Activated naive CD4-positive, alpha-beta T cell treated with anti-CD3 and anti-CD28 coated beads, Interleukin-2, amount 50 U/mL, for 24 hours (primary cell): ENCODE measurements around the gene JAKMIP2.
A peak's percentile ranks its signal among the peaks of the same experiment; 100 is the strongest.
"Not testable (repeated sequence)": the region's sequence is repeated elsewhere in the genome, so short reads cannot be mapped to it uniquely, and the experiment has no call there.

Experiments
- H3K27ac Mint-ChIP-seq: one replicate; pipeline ENCODE4 v1.8.0; 2021; ENCODE audit warnings: mild to moderate bottlenecking, mixed read lengths
- H3K27me3 Mint-ChIP-seq: one replicate; pipeline ENCODE4 v1.8.0; 2021; ENCODE audit warnings: mixed read lengths
- H3K36me3 Mint-ChIP-seq: one replicate; pipeline ENCODE4 v1.8.0; 2021; ENCODE audit warnings: mixed read lengths
- H3K4me1 Mint-ChIP-seq: one replicate; pipeline ENCODE4 v1.8.0; 2021; ENCODE audit warnings: mixed read lengths
- H3K4me3 Mint-ChIP-seq: one replicate; pipeline ENCODE4 v1.8.0; 2021; ENCODE audit warnings: mild to moderate bottlenecking, mixed read lengths
- H3K9me3 Mint-ChIP-seq: one replicate; pipeline ENCODE4 v1.8.0; 2021; ENCODE audit warnings: mixed read lengths

Gene JAKMIP2

DNA sequence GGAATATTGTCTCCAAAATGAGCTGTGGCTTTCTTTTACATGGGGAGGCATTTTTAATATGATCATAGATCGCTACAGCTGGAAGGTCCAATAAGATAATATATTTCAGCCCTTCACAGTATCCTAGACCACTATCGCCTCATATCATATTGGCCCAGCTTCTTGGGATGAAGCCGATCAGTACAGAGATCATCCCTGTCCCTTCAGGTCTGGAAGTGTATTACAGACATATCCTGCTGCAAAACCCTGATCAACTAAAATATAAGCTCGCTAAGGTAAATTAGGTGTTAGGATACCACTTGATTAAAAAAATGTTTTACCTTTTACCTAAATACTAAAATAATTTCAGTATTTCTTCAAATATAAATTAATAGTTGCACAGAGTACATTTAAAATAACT is 41.7 kb downstream of the JAKMIP2 start:
- Mint-ChIP-seq H3K27me3 (no peaks in the 10 kb centered on the region), H3K4me3 (no peak overlapping the region), H3K27ac (no peak overlapping the region), H3K36me3 (no peaks in the 10 kb centered on the region), H3K4me1 (no peaks in the 10 kb centered on the region), H3K9me3 (no peaks in the 10 kb centered on the region)

DNA sequence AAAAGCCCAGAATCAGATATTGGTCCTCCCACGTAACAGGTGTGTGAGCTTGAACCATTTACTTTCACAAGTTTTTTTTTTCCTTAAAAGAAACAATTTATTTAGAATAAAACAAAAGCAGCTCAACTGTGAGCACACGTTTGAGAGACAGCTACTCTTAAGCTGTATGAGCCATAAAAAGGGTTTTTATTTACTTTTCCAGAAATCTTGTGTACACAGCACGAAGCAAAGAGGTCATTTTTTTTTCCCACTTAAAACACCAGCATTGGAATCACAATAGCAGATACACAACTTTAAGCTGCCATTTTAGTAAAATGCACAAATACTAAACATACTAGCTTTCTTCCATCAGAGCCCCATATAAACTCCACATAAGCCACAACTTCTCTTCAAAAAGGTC is 44.6 kb downstream of the JAKMIP2 start:
- Mint-ChIP-seq H3K4me3 (no peak overlapping the region), H3K27ac (no peak overlapping the region), H3K9me3 (no peaks in the 10 kb centered on the region), H3K4me1 (no peaks in the 10 kb centered on the region), H3K36me3 (no peaks in the 10 kb centered on the region), H3K27me3 (no peaks in the 10 kb centered on the region)

DNA sequence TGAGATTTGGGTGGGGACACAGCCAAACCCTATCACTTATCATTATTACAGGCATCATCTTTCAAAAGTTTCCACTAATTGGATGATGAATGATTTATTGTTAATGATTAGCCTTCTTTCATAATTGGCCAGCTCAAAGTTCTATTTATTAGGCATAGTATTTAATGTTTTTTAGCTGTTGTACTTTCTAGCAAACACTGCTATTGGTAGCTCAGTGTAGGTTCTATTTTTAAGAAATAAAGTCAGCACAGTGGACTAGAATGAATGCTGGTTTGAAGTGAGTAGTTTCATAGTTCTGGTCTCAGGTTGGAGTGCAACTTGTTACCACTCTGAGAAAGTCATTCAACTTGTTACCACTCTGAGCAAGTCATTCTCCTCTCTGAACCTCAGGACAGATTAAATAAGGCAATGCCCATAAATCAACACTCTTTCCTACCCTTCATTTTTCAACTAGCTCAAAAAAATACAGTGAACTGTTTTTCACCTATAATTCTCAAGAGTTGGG is 46.9 kb downstream of the JAKMIP2 start:
- no peak overlapping the region for H3K4me3 Mint-ChIP-seq
- H3K27ac Mint-ChIP-seq: no peak overlapping the region
- H3K9me3 Mint-ChIP-seq: no peaks in the 10 kb centered on the region
- no peaks in the 10 kb centered on the region for H3K27me3 Mint-ChIP-seq
- H3K36me3 Mint-ChIP-seq: no peaks in the 10 kb centered on the region
- no peaks in the 10 kb centered on the region for H3K4me1 Mint-ChIP-seq

DNA sequence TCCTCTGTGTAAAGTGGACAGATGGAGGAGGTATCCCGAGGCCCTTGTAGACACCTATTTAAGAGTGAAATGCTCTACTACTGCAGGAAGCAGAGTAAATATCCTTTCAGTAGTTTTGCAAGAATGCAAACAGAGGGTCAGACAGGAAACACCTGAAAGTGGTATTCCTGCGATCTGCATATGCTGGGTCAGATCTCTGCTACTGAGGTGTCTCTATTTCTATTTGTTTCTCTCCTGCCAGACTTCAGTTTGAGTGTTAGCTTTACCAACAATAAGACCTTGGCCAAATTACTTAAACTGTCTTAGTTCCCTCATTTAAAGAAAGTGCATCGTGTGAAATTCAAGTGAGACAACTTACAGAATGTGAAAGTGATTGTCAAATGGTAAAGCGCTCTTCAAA is 47.6 kb downstream of the JAKMIP2 start:
- no peaks in the 10 kb centered on the region for H3K9me3 Mint-ChIP-seq

DNA sequence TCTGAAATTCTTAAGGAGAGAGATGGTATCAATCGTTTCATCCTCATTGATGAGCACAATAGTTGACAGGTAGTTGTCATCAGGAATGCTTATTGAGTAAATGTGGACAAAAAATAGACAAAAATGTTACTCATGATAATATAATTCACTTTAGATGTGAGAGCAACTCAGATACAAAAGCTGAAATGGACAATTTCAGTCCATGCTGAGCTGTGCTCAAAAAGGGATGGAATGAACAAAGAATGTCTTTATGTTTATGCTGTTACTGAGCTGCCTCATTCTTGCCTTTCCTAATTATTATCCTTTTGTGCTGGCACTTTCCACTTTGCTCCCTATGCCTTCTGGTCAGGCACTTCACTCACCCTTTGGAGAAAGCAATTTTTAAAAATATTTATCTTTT is 49.5 kb downstream of the JAKMIP2 start:
- Mint-ChIP-seq H3K36me3 (no peaks in the 10 kb centered on the region), H3K9me3 (no peaks in the 10 kb centered on the region), H3K4me3 (no peak overlapping the region), H3K27ac (no peak overlapping the region), H3K27me3 (no peaks in the 10 kb centered on the region), H3K4me1 (no peaks in the 10 kb centered on the region)

More for the DNA sequence above, 47.6 kb downstream of the JAKMIP2 start:
- no peaks in the 10 kb centered on the region for H3K27me3 Mint-ChIP-seq
- no peak overlapping the region for H3K27ac Mint-ChIP-seq
- H3K36me3 Mint-ChIP-seq: no peaks in the 10 kb centered on the region
- no peaks in the 10 kb centered on the region for H3K4me1 Mint-ChIP-seq
- H3K4me3 Mint-ChIP-seq: no peak overlapping the region

DNA sequence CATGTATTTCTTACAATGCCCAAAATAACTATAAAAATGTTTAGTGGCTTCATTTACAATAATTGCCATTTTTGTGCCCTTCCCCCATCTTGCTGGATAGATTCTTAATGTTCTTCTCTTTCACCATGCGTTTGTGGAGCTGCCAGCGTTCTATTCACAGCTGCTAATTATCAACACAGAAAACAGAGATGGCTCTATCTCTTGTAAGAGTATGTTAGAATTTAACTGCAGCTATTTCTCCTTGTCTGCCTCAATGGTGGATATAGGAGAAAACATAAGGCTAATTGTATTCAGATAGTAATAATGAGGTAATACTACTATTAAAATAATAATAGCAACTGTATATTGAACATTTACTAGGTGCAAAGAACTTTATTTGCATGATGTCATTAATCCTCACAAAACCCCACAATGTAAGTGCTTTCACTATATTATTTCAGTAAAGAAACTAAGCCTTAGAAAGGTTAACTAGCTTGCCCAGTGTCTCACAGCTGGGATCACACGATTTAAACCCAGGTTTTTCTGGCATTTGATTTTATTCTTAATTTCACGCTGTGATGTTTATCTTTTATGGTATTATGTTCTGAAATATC is 50.1 kb downstream of the JAKMIP2 start:
- Mint-ChIP-seq H3K27me3 (no peaks in the 10 kb centered on the region), H3K4me1 (no peaks in the 10 kb centered on the region), H3K9me3 (no peaks in the 10 kb centered on the region), H3K4me3 (no peak overlapping the region), H3K36me3 (no peaks in the 10 kb centered on the region), H3K27ac (no peak overlapping the region)

DNA sequence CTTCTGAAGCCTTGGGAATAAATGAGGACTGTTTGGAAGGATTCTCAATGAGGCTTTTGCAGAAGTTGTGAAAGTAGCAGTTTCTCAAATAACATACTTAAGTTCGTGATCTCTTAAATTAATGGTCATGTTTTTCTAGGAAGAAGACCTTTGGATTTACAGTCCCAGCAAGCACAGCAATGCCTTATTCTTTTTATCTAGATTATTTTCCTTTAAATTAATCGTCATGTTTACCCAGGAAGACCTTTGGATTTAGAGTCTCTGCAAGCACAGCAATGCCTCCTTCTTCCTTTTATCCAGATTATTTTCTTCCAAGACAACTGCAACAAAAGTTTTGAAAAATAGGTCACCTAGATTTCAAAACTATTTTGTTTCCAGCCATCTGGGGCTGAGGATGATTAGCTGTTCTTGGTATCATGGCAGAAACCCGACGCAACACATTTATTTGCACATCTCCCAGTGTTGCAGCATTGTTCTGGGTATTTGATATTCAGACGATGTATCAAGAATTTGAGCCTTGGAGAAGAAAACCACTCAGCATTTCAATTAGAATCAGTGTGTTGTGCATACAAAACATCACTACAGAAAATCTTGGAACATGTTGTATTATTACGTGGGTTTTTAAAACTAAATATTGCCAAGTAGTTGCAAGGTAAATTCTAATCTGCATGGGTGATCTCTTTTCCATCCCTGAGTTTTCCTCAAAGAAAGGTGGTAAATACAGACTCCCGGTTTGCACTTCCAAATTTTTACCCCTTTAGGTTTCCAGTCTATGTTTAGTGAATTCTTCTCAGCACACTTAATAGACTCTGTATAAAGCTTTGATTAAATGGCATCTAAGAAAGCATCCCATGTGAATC is 50.9 kb downstream of the JAKMIP2 start:
- Mint-ChIP-seq H3K4me3 (no peak overlapping the region), H3K36me3 (no peaks in the 10 kb centered on the region), H3K4me1 (no peaks in the 10 kb centered on the region), H3K27me3 (no peaks in the 10 kb centered on the region), H3K27ac (no peak overlapping the region), H3K9me3 (no peaks in the 10 kb centered on the region)

DNA sequence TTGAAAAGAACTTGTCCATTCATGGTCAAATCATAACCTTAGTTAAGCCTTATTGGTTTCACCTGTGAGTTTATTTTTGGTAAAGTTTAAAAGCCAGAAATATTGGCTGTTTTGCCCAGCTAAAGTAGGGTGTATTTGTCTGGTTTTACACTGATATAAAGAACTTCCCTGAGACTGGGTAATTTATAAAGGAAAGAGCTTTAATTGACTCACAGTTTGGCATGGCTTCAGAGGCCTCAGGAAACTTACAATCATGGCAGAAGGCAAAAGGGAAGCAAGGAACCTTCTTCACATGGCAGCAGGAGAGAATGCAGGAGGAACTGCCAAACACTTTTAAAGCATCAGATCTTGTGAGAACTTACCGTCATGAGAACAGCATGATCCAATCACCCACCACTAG is 55.3 kb downstream of the JAKMIP2 start:
- no peaks in the 10 kb centered on the region for H3K4me1 Mint-ChIP-seq
- peaks cover 4% of the 10 kb centered on the region for H3K9me3 Mint-ChIP-seq
- H3K4me3 Mint-ChIP-seq: no peak overlapping the region
- H3K27me3 Mint-ChIP-seq: no peaks in the 10 kb centered on the region
- no peak overlapping the region for H3K27ac Mint-ChIP-seq
- peaks cover under 1% of the 10 kb centered on the region for H3K36me3 Mint-ChIP-seq

DNA sequence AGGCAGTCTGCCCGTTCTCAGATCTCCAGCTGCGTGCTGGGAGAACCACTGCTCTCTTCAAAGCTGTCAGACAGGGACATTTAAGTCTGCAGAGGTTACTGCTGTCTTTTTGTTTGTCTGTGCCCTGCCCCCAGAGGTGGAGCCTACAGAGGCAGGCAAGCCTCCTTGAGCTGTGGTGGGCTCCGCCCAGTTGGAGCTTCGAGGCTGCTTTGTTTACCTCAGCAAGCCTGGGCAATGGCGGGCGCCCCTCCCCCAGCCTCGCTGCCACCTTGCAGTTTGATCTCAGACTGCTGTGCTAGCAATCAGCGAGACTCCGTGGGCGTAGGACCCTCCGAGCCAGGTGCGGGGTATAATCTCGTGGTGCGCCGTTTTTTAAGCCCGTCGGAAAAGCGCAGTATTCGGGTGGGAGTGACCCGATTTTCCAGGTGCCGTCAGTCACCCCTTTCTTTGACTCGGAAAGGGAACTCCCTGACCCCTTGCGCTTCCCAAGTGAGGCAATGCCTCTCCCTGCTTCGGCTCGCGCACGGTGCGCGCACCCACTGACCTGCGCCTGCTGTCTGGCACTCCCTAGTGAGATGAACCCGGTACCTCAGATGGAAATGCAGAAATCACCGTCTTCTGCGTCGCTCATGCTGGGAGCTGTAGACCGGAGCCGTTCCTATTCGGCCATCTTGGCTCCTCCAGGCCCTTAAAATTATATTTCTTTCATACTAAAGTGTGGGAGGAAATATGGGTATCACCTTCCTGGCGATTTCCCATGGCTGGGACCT is 61.2 kb downstream of the JAKMIP2 start:
- H3K27ac Mint-ChIP-seq, H3K36me3 Mint-ChIP-seq: not testable (repeated sequence)

DNA sequence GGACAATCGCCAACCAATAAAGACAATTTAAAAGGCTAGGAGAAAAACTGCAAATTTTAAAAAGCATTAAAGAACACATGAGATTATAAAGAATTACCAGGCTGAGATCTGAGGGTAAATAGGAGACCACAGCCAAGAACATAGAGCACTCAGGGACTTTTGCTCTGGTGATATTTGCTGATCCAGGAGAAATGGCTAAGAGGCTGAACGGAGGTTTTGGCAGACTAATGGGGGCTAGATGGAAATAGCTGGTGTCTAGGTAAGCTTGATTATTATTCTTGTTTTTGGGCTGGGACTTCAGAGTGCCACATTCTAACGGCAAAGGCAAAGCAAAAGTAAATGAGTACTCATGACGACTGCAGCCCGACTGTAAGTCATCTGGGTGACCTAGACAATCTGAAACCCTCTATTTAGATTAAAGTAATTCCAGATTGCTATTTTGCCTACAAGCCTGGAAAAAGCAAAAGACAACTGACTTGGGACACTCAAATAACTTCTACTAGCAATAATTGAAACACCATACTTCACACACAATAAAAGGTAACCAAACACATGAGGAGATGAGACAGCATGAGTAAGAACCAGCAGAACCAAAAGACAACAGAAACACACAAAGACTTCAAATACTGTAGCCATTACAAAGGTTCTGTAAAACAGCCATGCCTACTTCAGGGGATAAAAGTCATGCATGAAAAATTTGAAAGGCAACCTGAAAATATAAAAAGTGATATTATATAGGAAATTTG is 68.8 kb downstream of the JAKMIP2 start:
- H3K27ac Mint-ChIP-seq: no peak overlapping the region
- no peaks in the 10 kb centered on the region for H3K36me3 Mint-ChIP-seq
- H3K4me3 Mint-ChIP-seq: no peak overlapping the region
- H3K9me3 Mint-ChIP-seq: no peaks in the 10 kb centered on the region
- H3K4me1 Mint-ChIP-seq: peaks cover 4% of the 10 kb centered on the region
- H3K27me3 Mint-ChIP-seq: no peaks in the 10 kb centered on the region

More for the DNA sequence above, 61.2 kb downstream of the JAKMIP2 start:
- not testable (repeated sequence) for H3K4me3 Mint-ChIP-seq, H3K27me3 Mint-ChIP-seq, H3K4me1 Mint-ChIP-seq, H3K9me3 Mint-ChIP-seq

DNA sequence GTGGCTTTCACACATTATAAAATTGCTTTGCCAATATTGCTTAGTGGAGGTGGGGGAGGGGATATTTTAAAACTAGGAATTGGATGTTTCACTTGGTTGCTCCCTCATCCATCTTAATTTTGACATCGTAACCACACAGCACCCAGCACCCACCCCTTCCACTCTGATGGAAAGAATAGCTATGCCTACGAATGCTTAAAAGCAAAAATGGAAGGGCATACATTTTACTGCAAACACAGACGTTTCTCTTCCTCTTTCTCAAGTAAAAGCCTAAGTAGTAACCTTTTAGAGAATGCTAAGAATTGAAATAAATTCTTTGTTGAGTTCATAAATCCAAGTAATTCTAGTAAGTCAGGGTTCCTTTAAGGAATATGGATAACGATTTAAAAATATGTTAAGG is 69.9 kb downstream of the JAKMIP2 start:
- Mint-ChIP-seq H3K27ac (no peak overlapping the region), H3K9me3 (no peaks in the 10 kb centered on the region), H3K4me3 (peak overlapping the region; percentile 11), H3K27me3 (no peaks in the 10 kb centered on the region), H3K4me1 (peaks cover 4% of the 10 kb centered on the region), H3K36me3 (no peaks in the 10 kb centered on the region)

DNA sequence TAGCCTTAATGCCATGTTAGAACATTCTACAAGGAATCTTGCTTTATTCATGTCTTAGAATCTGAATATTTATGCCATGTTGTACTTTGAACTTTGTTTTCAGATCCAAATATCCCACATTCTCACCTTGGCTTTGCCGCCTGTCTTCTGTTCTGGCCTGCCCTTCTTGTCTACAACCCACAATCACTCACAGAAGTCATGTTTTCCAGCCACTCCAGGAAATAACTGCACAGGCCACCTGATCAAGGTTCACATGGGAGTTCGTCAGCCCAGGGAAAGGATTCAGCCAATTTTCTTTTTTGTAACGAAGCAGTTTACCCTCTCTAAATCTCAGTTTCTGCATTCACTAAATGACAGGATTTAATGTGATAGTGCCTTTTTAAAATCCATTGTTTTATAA is 70.5 kb downstream of the JAKMIP2 start:
- no peaks in the 10 kb centered on the region for H3K36me3 Mint-ChIP-seq
- H3K4me3 Mint-ChIP-seq: no peak overlapping the region
- H3K4me1 Mint-ChIP-seq: peaks cover 4% of the 10 kb centered on the region
- no peak overlapping the region for H3K27ac Mint-ChIP-seq
- H3K9me3 Mint-ChIP-seq: no peaks in the 10 kb centered on the region
- no peaks in the 10 kb centered on the region for H3K27me3 Mint-ChIP-seq

DNA sequence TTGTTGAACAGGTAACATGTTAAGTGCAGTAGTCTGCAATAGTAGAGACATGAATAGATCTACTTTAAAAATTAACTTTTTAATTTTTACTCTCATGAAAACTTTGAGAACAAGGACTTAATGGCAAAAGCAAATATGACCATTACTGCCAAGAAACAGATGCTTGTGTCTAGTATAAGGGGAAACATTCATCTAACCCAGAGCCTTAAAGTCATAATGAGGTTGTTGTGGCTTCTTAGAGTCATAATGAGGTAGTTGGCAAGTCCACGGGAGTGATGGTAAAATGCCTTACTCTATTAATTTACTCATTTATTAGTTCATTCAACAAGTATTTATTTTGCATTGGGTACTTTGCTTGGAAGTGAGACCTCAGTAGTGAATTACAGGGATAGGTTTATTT is 71.5 kb downstream of the JAKMIP2 start:
- Mint-ChIP-seq H3K4me1 (peaks cover 4% of the 10 kb centered on the region), H3K27me3 (no peaks in the 10 kb centered on the region), H3K4me3 (no peak overlapping the region), H3K9me3 (no peaks in the 10 kb centered on the region), H3K27ac (no peak overlapping the region), H3K36me3 (no peaks in the 10 kb centered on the region)

DNA sequence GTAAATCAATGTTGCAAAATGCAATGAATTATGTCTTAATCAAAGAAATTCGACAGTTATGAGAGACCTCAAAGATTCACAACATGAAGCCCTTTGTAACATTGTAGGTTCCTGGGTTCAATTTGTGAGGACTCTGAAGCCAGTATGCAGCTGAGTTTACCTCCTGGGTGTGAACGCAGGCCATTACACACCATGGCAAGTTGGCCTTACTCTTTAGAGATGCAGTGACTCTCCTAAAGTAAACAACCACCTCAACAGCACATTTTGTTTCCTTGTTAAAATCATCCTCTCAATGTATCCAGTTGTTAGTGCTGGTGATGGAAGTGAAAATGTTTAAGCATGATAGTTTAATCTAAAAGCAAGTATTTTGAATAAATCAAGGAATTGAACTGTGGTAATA is 73.8 kb downstream of the JAKMIP2 start:
- Mint-ChIP-seq H3K4me3 (no peak overlapping the region), H3K27ac (no peak overlapping the region), H3K4me1 (peaks cover under 1% of the 10 kb centered on the region), H3K27me3 (no peaks in the 10 kb centered on the region), H3K9me3 (no peaks in the 10 kb centered on the region), H3K36me3 (no peaks in the 10 kb centered on the region)

DNA sequence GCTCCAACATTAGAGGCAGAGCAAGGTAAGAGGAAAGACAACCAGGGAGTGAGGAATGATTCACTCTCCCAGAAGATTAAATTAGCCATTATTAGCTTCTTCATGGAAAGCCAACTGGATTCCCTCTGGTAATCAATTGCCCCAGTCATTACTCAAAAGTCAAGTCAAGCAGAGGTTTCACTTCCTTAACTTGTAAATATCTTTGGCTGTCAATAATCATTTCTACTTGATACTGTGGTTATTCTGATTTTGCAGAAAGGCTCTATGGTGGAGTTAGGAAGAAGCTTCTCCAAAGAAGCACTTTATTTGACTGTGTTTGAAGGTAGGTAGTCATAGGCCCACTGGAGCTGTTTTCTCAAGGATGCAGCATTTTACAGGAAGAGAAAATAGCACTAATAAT is 78.0 kb downstream of the JAKMIP2 start:
- Mint-ChIP-seq H3K36me3 (no peaks in the 10 kb centered on the region), H3K27me3 (no peaks in the 10 kb centered on the region), H3K4me3 (no peak overlapping the region), H3K4me1 (no peaks in the 10 kb centered on the region), H3K9me3 (no peaks in the 10 kb centered on the region), H3K27ac (no peak overlapping the region)
